ENCODE results near the gene SVBP.

GRCh38 chr1:42765269-42765668 is 51.9 kb downstream of the SVBP start:
- TF ChIP-seq POU6F1 (CRISPR knock-in tag; IDR thresholded peaks at IDR 0.05; ENCODE audit: borderline replicate concordance, low read depth) (no peak), PPARA (CRISPR knock-in tag; IDR thresholded peaks at IDR 0.05; ENCODE audit: borderline replicate concordance) (no peak), ESRRG (CRISPR knock-in tag; IDR thresholded peaks at IDR 0.05) (no peak), PATZ1 (CRISPR knock-in tag; IDR thresholded peaks at IDR 0.05; ENCODE audit: borderline replicate concordance) (no peak), ZFP3 (CRISPR knock-in tag; IDR thresholded peaks at IDR 0.05) (no peak), ZC3H10 (CRISPR knock-in tag; IDR thresholded peaks at IDR 0.05) (no peak), TCF4 (CRISPR knock-in tag; IDR thresholded peaks at IDR 0.05; ENCODE audit: borderline replicate concordance) (no peak), ZNF70 (CRISPR knock-in tag; IDR thresholded peaks at IDR 0.05) (no peak), OSR1 (CRISPR knock-in tag; IDR thresholded peaks at IDR 0.05) (no peak), ARNTL (CRISPR knock-in tag; IDR thresholded peaks at IDR 0.05; ENCODE audit: borderline replicate concordance, low read depth) (no peak)
